Pulmonary artery endothelial cell (primary cell): ENCODE results near the gene NXT1. TPM values are rescaled to one million over a fixed set of nuclear protein-coding genes. Genes with fewer than 3 reads are reported as not detected.
"Not testable (repeated sequence)": the region's sequence is repeated elsewhere in the genome, so short reads cannot be mapped to it uniquely, and the experiment has no call there.

Experiments
- DNase-seq: peaks from one replicate; pipeline ENCODE4 v3.0.0-alpha.2; 2011; ENCODE audit warnings: low read depth, low spot score
- total RNA-seq: library from RNA; depleted of rRNA; stranded (reverse); fragments of >200 nt; gene quantifications from 2 replicates; pipeline ENCODE4 v1.2.3, GENCODE V29; 2014

Gene NXT1
- 38.0 and 43.4 TPM in 2 replicates for total RNA-seq

DNA sequence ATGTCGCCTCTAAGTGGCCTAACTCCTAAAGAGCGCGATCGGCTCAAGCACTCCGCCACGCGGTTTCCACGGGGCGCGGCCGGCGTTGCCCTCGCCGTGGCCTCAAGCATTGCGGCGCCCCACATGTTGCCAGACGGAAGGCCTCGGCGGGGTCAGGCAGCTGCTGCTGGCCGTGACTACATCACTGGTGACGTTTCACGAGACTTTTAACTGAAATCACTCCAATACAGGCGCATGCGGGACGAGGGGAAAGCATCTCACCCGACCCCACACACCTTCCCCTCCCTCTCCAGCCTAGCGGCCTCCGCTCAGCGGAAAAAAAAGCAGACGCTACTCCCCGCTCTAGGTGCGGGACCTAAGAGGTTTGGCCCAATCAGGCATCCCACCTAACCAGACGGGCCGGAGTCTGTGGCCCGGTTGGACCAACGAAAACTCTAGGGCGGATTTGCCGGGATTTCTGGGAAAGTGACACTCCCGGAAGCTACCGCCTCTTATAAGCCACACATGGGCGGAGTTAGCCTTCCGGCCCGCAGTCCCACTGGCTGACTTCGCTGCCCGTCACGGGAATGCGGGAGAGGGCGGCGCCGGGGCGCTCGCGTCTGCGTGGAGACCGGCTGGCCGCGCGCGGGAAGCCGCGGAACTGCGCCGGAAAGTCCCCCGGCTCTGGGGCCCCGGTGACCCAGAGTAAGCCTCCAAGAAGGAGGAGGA lies at the start of gene NXT1:
NXT1 (plus strand) TSS at position 596 of the 708 bp plus-strand sequence. CDS start 3,251 bp downstream, outside the sequence.
- DNase-seq: peak; percentile 95

DNA sequence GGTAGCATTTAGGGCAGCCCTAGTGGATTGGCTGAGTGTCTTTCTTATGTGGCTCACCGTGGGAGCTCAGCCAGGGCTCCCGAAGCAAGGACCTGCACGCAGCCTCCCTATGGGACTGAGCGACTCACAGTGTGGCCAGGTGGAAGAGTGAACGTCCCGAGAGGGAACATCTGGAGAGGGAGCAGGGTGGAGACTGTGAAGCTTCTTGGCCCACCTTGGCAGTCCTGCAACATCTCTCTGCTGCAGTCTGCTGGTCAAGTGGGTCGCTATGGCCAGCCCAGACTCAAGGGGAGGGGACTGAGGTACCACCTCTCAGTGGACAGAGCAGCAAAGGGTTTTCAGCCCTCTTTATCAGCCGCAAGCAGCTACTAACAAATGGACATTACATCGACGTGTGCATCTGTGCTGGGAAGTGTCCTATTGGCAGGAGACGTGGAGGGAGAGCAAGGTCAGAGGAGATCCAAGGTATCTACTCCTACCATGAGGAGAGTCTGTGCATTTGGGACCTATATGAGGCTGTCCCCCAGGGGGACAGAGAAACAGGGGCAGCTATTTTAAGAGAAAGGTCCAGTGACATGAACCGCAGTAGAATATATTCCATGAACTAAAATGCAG lies 49.0 kb upstream of the NXT1 start:
- DNase-seq: no peak

DNA sequence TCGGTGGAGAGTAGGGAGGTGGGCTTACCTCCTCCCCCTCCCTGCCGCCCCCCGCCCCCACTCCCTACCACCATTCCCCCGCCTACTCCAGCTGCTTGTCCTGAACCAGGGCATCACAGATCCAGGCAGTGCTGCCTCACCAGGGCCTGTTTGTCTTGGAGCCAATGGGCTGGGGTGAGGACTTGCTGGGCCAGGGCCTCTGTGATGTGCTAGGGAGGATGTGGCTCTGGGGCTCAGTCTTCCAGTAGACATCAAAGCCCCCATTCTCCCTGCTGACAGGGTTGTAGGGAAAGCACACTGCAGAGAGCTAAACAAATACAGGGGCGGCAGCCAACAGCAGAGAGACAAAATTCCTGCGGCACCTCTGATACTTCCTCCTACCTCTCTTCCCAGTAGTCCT lies 48.2 kb upstream of the NXT1 start:
- no peak for DNase-seq

DNA sequence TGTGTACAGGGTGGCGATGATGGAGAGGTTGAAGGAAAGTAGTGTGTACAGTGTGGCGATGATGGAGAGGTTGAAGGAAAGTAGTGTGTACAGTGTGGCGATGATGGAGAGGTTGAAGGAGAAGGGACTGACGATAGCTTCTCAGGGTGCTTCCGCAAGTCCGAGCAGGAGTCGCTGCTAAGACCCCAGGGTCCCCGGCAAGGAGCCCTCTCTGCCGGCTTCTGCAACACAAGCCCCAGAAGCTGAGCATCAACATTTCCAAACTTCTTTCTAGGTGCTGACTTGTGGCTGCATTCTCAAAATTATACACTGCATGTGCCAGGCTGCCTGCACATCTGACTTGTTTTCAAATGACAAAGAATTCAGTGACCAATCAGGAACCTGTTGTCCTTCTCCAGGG lies 47.8 kb upstream of the NXT1 start:
- DNase-seq: no peak

DNA sequence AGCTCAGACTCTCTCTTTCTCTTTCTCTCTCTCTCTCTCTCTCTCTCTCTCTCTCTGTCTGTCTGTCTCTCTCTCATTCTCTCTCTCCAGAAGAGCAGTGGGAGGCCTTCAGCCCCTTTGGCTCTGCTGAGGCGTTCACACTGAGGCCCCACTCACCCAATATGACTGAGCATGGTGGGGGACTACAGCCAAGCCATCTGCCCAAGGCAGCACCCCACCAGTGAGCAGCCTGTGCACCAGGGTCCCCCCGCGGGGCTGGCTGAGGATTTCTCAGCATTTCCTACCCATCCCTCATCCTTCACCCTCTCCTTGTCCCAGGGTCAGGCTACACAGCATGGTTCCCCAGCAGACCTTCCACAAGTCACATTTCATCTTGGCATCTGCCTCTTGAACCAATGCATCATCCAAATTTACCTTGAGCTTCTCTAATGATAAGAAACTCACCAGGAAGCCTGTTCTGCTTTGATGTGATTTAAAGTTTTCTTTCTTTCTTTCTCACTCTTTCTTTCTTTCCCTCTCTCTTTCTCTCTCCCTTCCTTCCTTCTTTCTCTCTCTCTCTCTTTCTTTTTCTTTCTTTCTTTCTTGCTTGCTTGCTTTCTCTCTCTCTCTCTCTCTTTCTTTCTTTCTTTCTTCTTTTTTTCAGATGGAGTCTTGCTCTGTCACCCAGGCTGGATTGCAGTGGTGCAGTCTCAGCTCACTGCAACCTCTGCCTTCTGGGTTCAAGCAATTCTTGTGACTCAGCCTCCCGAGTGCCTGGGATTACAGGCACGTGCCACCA lies 47.1 kb upstream of the NXT1 start:
- no peak for DNase-seq

DNA sequence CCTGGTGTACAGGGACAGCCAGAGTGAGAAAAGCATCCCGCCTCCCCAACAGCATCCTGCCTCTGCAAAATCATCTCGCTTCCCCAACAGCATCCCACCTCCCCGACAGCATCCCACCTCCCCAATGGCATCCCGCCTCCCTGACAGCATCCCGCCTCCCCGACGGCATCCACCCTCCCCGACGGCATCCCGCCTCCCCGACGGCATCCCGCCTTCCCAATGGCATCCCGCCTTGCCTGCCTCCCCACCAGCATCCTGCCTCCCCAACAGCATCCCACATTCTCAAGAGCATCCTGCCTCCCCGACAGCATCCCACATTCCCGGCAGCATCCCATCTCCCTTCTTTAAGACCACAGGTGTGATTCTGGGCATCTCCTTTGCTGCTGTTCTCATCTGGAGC lies 46.0 kb upstream of the NXT1 start:
- no peak for DNase-seq

DNA sequence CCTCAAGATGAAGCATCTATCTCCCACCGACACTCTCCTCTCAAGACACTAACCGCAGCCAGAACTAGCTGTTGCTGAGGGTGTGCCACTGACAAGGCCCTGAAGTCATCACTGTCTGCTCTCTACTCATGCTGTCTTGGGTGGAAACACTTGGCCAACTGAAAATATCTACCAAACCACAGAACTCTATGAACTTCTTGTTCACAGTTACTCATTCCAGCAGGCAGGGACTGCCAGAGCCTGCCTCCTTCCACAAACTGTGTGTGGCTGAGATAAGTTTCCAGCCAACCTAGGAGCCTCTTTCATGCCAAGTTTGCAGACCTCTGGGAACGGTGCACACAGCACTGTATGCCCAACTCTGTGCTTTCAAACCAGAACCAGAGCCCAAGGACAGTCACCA lies 45.5 kb upstream of the NXT1 start:
- no peak for DNase-seq

DNA sequence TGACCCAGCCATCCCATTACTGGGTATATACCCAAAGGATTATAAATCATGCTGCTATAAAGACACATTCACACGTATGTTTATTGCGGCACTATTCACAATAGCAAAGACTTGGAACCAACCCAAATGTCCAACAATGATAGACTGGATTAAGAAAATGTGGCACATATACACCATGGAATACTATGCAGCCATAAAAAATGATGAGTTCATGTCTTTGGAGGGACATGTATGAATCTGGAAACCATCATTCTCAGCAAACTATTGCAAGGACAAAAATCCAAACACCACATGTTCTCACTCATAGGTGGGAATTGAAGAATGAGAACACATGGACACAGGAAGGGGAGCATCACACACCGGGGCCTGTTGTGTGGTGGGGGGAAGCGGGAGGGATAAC lies 43.2 kb upstream of the NXT1 start:
- not testable (repeated sequence) for DNase-seq

DNA sequence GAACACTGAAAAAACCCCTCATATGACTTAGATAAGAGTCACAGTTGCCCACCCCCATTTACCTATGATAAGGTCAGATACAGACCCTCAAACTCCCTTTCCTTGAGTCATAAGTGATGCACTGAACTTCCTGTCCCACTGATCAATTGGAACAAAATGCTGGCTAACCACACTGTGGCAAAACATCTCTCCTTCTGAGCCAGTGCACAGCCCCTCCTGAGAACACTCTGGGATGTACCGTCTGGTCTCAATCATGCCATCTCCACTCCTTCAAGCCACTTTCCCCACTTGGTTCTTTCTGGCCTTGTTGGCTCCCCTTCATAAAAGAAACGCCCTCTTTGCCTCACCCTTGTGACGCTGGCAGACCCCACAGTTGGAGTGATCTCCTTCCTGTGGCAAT lies 42.6 kb upstream of the NXT1 start:
- no peak for DNase-seq

DNA sequence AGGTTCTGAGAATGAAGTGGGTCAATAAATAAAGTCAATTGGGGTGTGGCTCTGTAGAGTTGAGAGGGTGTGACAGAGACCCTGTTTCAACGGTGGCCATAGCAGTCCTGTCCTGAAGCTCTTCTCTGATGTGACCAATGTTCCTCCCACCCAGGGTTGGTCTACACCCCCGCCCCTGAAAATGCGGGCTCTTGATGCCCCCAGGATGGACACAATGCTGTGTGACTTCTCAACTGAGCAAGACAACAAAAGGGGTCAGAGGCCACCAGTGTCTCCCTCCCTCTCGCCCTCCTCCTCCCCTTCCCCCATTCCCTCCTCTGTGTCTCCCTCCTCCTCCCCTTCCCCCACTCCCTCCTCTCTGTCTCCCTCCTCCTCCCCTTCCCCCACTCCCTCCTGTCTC lies 41.7 kb upstream of the NXT1 start:
- DNase-seq: no peak

DNA sequence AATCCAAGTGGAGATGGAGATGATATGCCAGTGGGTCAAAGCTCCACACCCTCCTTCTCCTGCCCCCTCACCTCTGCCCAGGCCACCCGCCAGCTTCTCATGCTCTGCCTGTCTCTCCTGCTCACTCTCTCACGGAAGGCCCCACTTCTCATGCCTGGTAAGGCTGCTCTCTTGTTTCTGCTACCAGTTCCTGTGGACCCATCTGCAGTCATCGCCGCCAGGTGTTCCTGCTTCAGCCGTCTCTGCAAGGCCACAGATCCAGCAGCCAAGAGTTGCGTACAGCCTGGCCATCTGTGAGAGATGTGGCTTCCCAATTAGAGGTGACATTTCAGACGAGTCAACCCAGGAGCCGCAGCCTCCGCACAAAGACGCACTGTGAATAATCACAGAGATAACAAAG lies 40.8 kb upstream of the NXT1 start:
- no peak for DNase-seq

DNA sequence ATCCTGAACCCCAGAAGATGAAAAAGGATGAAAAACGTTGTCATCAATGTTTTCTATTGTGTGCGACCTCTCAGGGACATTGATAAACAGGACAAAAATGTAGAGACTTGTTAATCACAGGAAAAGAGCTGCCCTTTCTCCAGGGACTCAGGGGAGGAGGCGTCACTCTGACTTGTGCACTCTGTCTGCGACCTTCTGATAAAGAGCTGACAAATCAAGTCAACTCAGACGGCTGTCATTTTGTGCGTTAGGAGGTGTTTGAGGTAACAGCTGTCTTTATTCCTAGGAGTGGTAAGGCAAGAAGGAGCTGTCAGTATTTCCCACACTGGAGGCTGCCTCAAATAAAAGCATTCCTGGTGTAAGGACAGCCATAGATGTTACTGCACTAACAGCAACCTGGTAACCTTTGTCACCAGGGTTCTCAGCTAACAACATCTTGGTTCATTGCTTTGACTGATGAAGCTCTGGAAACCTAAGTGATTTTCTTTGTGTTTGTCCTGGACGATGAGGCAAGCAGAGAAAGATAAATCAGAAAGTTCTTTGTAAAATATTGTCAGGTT lies 38.6 kb upstream of the NXT1 start:
- no peak for DNase-seq

DNA sequence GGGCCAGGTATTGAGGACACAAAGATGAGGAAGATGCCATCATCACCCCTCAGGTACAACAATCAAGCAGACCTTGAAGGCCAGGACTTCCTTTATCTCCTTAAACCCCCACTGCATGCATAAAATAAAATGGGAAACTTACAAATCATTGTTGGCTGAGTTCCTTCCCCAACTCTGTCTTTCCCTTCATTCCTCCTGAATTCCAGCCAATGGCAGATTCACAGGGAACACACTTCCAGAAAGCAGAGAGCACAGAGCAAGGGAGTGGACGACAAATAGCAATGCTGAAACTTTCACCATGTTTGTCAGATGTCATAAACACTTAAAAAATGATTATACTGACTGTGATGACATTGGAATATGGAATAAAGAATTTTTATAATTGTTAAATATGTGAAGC lies 37.3 kb upstream of the NXT1 start:
- DNase-seq: no peak

DNA sequence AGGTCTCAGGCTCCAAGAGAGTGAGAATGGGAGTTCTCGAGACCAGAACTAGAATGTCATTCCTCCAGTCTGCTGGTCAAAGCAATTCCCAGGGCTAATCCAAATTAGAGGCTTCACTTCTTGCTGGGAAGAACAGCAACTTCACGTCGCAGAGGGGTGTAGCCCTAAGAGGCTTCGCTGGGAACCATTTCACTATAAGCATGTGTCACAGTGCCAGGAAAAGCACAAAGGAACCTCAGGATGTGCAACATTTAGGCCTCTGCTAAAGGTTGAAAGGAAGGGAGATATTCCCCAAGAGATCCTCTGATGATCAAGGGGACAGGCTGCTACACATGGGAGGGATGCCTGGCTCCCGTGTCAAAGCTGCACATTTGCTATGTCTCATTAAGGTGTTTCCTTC lies 35.9 kb upstream of the NXT1 start:
- no peak for DNase-seq

DNA sequence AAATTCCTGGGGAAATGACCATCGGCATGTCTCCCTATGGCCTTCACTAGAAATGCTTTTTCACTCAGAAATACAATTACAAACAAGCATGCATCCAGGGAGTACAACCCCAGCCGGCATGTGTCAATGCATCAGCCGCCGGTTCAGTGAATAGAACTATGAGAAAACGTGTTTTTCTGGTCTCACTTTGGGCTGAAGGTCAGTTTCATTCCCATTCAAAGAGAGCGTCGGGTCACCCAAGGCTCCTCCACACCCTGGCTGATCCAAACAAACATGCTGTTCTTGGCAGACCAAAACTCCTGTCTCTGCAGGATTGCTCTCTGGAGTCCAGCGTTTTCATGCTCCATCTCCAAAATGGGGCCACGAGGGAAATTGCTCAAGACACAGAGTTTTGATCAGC lies 35.5 kb upstream of the NXT1 start:
- DNase-seq: no peak

DNA sequence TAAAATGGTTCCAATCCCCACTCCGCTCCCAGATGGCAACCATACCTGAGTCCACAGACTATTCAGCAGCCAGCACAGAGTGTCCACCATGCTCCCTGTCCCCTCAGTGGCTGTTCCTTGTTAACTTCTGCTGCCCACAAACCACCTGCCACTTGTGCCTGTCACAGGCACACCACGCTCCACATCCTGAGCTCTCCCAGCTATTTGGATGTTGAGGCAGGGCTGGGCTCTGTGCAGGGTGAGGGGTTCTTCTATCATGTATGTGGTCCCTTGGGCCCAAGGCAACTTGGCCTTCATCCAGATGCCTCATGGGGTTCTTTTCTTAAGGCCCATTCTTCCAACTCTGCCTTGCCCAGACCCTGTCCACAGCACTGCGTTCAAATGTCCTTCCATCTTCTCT lies 34.0 kb upstream of the NXT1 start:
- DNase-seq: no peak

DNA sequence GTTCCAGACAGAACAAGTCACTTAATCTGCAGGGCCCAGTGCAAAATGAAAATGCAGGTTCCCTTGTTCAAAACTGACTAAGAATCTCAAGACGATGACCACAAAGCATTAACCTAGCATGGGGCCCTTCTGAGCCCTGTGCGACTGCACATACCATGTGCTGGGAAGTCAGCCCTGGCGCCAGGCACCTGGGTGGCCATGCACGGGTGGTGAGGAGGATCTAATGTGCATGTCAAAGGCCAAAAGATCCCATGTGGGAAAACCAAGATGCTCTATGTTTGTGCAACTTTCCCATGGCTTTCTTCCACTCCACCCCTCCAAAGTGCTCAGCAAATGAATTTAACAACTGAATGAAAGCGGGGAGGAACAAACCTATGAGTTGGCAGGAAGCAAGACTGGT lies 33.5 kb upstream of the NXT1 start:
- no peak for DNase-seq

DNA sequence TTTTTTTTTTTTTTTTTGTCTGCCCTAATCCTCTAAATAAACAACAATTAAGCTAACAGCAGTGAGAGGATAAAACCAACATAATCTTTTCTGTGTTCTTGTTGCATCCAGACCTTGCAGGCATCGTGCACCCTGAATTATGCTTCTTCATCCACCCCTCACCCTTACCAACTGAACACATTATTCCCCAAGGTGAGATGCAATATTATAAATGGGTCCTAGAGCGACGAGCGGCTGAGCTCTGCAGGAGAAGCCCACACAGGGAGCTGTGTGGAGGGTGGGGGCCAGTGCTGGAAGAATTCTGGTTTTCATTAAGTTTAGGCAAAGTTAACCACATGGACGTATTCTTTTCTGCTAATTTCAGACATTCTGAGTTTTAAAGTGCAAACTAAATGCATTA lies 32.2 kb upstream of the NXT1 start:
- DNase-seq: no peak

DNA sequence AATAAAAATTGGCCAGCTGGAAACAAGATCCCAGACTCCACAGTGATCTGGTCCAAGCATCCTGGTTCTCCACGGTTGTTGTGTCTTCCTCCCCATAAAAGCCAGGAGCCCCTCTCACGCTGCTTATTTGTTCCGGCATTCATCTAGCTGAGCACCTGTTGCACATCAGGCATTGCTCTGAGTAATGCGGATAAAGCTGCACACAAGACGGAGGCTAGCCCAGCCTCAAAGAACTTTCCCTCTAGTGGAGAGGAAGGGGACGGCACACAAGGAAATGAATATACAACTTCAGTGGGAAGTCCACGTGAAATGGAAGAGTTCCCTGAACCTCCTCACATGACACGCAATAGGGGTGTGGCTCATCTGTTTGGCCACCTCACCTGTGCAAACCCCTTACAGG lies 30.3 kb upstream of the NXT1 start:
- DNase-seq: no peak

DNA sequence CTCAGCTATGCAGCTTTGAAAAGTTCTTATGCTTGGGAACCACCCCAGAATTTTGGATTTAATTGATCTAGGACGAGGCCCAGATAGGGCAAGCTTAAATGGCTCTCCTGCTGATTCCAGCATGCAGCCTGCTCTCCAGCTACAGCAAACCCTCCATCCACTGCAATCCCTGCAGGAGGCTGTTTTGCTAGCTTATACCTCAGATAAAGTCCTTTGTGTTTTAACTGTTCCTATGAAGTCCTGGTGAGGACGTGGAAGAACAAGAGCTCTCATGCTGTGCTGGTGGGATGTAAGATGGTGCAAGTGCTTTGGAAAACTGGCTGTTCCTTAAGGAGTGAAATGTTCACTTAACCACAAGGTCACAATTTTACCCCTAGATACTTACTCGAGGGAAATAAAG lies 25.5 kb upstream of the NXT1 start:
- no peak for DNase-seq

DNA sequence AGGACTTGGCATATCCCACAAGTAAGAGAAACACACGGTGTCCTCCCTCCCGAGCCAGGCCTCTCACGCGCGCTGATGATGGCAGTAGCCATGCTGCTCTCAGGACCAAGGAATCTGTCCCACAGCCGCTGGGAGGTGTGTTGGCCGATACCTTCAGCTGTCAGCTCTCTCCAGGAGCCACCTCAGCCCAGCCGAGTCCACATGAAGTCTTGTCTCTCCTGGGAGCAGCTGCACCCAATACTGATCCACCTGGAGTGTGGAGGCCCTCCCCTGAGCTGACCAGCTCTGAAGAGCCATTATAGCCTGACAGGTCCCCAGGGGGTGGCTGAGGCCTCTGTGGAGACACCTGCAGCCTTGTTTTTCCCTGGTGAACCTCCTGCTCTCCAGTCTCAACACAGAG lies 23.8 kb upstream of the NXT1 start:
- no peak for DNase-seq

DNA sequence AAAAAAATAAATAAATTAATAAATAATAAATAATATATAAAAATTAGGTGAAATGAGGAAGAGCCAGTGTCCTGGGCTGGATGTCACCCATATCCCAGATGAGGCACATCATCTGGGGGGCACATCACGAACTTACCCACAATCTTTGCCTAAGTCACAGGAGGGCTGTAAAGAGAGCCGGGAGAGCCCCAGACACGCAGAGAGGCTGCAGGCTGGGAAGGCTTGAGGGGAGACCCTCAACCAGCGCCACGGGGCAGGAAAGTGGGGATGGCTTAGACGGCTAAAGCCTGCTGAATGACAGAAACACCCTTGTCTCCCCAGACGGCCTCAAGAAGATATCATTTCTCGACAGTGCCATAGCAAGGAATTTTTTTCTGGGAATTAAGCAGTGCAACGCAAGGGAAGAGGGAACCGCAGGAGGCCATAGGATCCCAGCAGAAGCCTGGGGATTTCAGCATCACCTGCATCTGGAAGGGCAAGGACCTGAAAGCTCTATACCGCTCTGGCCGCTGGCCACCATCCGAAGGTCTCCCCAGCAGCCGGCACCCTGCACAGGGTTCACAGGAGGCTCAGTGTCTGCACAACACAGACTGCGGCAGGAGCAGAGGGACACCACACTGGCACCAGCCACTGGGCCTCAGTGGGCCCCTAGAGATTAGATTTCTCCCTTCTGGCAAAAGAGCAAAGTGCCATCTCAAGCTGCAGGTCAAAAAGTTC lies 22.8 kb upstream of the NXT1 start:
- DNase-seq: no peak
